Brain microvascular endothelial cell (primary cell): ENCODE measurements around the gene KRT80.

Source experiments
- DNase-seq: peaks from one replicate; pipeline ENCODE4 v3.0.0-alpha.2; 2020
- H3K27ac ChIP-seq: fragments of 250-450 bp; sonication (Bioruptor Pico); 2 replicates; pipeline ENCODE4 v1.5.1; 2020; ENCODE audit warnings: mild to moderate bottlenecking, moderate library complexity
- H3K27me3 ChIP-seq: fragments of 250-450 bp; sonication (Bioruptor Pico); replicated peaks from 2 replicates; pipeline ENCODE4 v1.5.1; 2020; ENCODE audit warnings: mild to moderate bottlenecking
- H3K36me3 ChIP-seq: fragments of 250-450 bp; sonication (Bioruptor Pico); replicated peaks from 2 replicates; pipeline ENCODE4 v1.5.1; 2020; ENCODE audit warnings: mild to moderate bottlenecking
- H3K4me3 ChIP-seq: 2 replicates; pipeline ENCODE4 v1.5.1; 2011; ENCODE audit warnings: low read depth, mild to moderate bottlenecking, control low read depth, low read length, moderate library complexity
- in situ Hi-C: cut with HindIII; loops from 2 replicates; pipeline ENCODE4 v1.10.0; 2017; ENCODE audit warnings: low sequenced_read_pairs, low pct_ligation_motif_present
- TF ChIP-seq, protein P1 (sequence below): IDR thresholded peaks from 2 replicates; pipeline ENCODE4 v1.5.1; 2011; ENCODE audit warnings: low read depth, mild to moderate bottlenecking, moderate library complexity, low read length, control low read depth, inconsistent platforms; ENCODE audit errors: missing control alignments

The KRT80 gene

DNA sequence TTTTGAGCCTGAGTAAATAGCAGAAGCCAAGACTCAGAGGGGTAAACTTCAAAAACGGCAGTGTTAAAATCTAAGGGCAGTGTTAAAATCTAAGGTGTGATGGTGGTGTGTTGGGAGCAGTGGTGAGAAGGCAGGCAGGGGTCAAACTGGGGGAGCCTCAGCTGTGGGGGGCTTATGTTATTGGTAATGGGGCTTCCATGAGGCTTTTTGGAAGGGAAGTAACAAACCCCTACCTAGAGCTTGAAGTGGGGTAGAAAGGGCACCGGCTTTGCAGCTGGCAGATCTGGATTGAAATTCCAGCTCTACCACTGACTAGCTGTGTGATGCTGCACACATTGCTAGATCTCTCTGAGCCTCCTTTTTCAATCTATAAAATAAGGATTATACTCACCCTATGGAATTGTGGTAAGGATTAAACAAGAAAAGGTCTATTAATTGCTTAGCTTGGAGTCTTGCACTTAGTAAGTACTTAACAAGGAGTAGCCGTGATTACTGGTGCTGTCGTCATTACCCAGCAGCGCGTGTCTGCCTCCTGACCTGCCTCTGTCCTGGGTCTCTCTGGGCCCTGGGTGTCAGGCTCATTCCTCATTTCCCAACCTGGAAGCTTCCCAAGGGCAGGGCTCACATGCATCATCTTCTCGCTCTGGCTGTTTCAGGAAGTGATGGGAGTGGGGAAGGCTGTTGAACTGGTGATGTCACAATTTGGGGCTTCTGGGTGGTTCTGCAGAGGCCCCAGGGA, 18.5 kb upstream of the KRT80 start:
- no peaks in the 10 kb centered on the region for H3K36me3 ChIP-seq
- no peaks in the 10 kb centered on the region for H3K27me3 ChIP-seq
- H3K4me3 ChIP-seq, result no peak overlapping the region
- DNase-seq, result no peak
- H3K27ac ChIP-seq, result no peak overlapping the region
- TF ChIP-seq, protein P1, sequence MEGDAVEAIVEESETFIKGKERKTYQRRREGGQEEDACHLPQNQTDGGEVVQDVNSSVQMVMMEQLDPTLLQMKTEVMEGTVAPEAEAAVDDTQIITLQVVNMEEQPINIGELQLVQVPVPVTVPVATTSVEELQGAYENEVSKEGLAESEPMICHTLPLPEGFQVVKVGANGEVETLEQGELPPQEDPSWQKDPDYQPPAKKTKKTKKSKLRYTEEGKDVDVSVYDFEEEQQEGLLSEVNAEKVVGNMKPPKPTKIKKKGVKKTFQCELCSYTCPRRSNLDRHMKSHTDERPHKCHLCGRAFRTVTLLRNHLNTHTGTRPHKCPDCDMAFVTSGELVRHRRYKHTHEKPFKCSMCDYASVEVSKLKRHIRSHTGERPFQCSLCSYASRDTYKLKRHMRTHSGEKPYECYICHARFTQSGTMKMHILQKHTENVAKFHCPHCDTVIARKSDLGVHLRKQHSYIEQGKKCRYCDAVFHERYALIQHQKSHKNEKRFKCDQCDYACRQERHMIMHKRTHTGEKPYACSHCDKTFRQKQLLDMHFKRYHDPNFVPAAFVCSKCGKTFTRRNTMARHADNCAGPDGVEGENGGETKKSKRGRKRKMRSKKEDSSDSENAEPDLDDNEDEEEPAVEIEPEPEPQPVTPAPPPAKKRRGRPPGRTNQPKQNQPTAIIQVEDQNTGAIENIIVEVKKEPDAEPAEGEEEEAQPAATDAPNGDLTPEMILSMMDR, result no peak
- in situ Hi-C loops, result no loop called here

DNA sequence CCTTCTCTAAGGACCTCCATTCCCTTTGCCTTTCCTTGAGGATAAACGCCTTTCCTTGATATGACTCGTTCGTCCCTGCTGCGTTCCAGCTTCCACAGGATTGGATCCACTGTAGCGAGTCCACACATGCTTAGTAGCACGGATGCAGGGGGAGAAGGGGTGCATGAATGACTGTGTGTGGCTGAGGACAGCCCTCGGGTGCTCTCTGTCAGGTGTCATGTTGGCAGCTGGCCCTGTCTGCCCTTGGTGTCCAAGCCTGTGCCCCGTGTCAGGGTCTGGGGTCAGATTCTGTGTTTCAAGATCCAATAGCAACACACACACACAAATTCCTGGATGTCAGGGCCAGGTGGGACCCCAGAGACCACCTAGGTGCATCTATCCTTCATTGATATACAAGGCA, 17.5 kb upstream of the KRT80 start:
- H3K4me3 ChIP-seq, result no peak overlapping the region
- no peak overlapping the region for H3K27ac ChIP-seq
- no peaks in the 10 kb centered on the region for H3K36me3 ChIP-seq
- in situ Hi-C loops, result no loop called here
- TF ChIP-seq, protein P1, result no peak
- DNase-seq, result no peak
- H3K27me3 ChIP-seq, result no peaks in the 10 kb centered on the region

DNA sequence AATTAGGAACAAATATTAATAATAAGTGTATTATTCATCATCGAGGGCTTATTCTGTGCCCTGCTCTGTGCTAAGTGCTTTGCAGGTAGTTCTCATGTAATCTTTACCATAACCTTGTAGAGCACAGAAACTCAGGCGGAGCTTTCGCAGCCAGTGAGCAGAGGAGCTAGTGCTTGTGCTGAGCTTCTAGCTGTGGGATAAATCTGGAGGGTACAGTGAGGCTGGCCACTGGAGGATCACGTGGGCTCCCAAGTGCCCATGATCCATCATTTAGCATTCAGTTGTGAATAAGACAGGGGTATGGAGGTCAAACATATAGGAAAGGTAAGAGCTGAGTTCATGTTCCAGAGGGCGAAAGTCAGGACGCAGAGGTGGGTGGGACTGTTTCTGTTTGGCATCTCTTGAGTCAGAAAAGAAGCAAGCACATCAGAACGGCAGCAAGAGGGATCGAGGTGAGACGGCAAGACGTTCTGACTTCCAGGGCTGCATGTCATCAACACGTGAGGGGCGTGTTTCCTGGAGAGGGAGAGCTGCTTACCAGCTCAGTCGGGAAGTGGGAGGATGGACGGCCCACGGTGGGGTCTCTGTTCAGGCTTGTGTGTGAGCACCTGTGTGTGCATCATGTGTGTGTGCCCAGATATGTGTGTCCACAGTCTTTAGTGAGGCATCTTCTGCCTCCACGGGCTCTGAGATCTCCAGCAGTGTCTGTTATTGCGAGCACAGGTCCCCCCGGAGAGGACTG, 16.8 kb upstream of the KRT80 start:
- Histone ChIP-seq H3K27me3 (no peaks in the 10 kb centered on the region), H3K36me3 (no peaks in the 10 kb centered on the region), H3K4me3 (no peak overlapping the region), H3K27ac (no peak overlapping the region)
- DNase-seq, result no peak
- in situ Hi-C loops, result no loop called here
- TF ChIP-seq, protein P1, result no peak

DNA sequence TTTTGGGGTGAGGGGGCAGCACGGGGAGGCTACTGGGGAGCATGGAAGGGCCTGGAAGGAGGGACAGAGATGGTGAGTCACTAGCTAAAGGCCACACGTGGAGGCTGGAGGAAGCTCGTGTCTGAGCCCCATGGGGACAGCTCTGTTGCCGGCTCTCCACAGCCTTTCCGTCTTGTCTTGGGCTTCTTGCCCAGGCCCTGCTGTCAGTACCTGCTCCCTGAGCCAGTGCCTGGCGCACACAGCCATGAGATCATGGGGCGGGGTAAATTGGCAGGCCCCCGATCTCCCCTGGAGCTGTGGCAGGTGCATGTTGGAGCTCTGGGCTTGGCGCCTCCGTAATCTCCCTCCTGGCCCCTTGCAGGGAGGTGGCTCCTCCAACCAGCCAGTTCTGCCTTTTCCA, 16.1 kb upstream of the KRT80 start:
- in situ Hi-C loops, result no loop called here
- Histone ChIP-seq H3K4me3 (no peak overlapping the region), H3K27ac (no peak overlapping the region), H3K27me3 (no peaks in the 10 kb centered on the region), H3K36me3 (no peaks in the 10 kb centered on the region)
- DNase-seq, result no peak
- TF ChIP-seq, protein P1, result no peak

DNA sequence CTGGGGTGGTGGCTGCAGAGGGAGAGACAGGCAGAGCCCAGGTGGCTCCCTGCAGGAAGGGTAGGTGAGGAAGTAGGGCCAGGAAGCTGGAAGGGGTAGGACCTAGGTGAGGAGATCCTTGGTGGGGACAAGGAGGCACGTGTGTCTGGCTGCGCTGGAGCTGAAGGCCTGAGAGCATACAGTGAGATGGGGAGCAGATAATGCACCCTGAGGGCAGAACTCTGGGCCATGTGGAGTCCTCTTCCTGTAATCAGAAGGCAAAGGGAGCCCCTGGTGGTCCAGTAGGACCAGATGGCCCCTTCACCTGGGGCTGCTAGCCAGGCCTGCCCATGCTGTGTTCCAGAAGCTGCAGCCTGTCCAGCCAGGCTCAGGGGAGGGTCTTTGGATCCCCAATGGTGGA, 15.3 kb upstream of the KRT80 start:
- no peak overlapping the region for H3K4me3 ChIP-seq
- H3K36me3 ChIP-seq, result no peaks in the 10 kb centered on the region
- in situ Hi-C loops, result no loop called here
- TF ChIP-seq, protein P1, result no peak
- H3K27me3 ChIP-seq, result no peaks in the 10 kb centered on the region
- DNase-seq, result no peak
- H3K27ac ChIP-seq, result no peak overlapping the region
